Calu3 (cell line): Measurements from ENCODE around the gene ARHGAP31. TPM values are rescaled to one million over a fixed set of nuclear protein-coding genes. Genes with fewer than 3 reads are reported as not detected.

ENCODE experiments used
- BruUV-seq: library from RNA; stranded (reverse); fragments of 400-500 nt; replicated peaks from 2 replicates; lab custom pipeline; 2021; lab: Mats Ljungman, UMichigan
- CTCF ChIA-PET: fragments of 300-600 bp; sonication (Branson Sonifier 250); formaldehyde crosslinking; loops from one replicate; lab custom pipeline; 2022; ENCODE audit warnings: antibody characterized with exemption; lab: Charles Lee
- DNase-seq: peaks from one replicate; pipeline ENCODE4 v3.0.0; 2022
- H3K27ac Mint-ChIP-seq: one replicate; pipeline ENCODE4 v1.8.0; 2022; ENCODE audit warnings: mixed read lengths; ENCODE audit not compliant: unreplicated experiment
- H3K27me3 Mint-ChIP-seq: one replicate; pipeline ENCODE4 v1.8.0; 2022; ENCODE audit warnings: mixed read lengths; ENCODE audit not compliant: unreplicated experiment
- H3K36me3 Mint-ChIP-seq: one replicate; pipeline ENCODE4 v1.8.0; 2022; ENCODE audit warnings: mild to moderate bottlenecking, moderate library complexity, mixed read lengths; ENCODE audit not compliant: insufficient read depth, unreplicated experiment
- H3K4me1 Mint-ChIP-seq: one replicate; pipeline ENCODE4 v1.8.0; 2022; ENCODE audit warnings: mild to moderate bottlenecking, low read depth, mixed read lengths; ENCODE audit not compliant: unreplicated experiment
- H3K4me3 Mint-ChIP-seq: one replicate; pipeline ENCODE4 v1.8.0; 2022; ENCODE audit warnings: mild to moderate bottlenecking, low read depth, moderate library complexity, mixed read lengths; ENCODE audit not compliant: unreplicated experiment
- H3K9me3 Mint-ChIP-seq: one replicate; pipeline ENCODE4 v1.8.0; 2022; ENCODE audit warnings: low read depth, mixed read lengths; ENCODE audit not compliant: unreplicated experiment
- CTCF ChIP-seq: fragments of 200-600 bp; IDR thresholded peaks from one replicate; pipeline ENCODE4 v1.8.0; 2022; ENCODE audit warnings: antibody characterized with exemption; ENCODE audit not compliant: unreplicated experiment
- intact Hi-C: fragments of 100-400 bp; cut with micrococcal nuclease; formaldehyde crosslinking; loops from one replicate; pipeline ENCODE4 v1.10.0; 2022; ENCODE audit not compliant: unreplicated experiment
- total RNA-seq: library from RNA; stranded (reverse); gene quantifications from 2 replicates; pipeline ENCODE4 v1.2.3, GENCODE V29; 2022

ARHGAP31 gene
- total RNA-seq, 1 experiment from 2014 or later = 0.52 TPM

DNA sequence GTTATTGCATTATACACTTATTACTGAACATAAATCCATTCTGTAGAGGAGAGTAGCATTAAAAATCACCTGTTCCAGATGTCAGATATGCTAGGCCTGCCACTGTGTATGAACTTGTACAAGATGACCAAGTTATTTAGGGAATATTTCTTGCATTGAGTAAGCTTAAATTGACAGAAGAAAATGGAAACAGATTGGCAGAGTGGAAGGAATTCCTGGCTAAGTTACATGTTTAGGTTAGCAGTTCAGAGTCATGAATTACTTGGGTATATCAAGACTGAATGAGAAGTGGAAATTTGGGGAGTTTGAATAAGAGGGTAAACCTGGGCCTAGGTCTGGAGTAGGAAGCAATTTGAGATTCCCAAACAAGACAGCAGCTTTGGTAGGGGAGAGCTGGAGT, 44.6 kb downstream of the ARHGAP31 start:
- no peak for TF ChIP-seq CTCF
- CTCF ChIA-PET = interaction anchor here (0.5 kb wide), 1 partner anchor 34 kb away, joined by 6 read pairs; no protein-coding TSS in a partner anchor
- no peaks in the 10 kb centered on the region for H3K27me3 Mint-ChIP-seq
- no peak overlapping the region for H3K4me3 Mint-ChIP-seq
- intact Hi-C loops = no loop called here
- no peak for DNase-seq
- H3K4me1 Mint-ChIP-seq = no peaks in the 10 kb centered on the region
- H3K27ac Mint-ChIP-seq = no peak overlapping the region
- no peaks in the 10 kb centered on the region for H3K36me3 Mint-ChIP-seq
- BruUV-seq = no TSS peak
- H3K9me3 Mint-ChIP-seq = no peaks in the 10 kb centered on the region

DNA sequence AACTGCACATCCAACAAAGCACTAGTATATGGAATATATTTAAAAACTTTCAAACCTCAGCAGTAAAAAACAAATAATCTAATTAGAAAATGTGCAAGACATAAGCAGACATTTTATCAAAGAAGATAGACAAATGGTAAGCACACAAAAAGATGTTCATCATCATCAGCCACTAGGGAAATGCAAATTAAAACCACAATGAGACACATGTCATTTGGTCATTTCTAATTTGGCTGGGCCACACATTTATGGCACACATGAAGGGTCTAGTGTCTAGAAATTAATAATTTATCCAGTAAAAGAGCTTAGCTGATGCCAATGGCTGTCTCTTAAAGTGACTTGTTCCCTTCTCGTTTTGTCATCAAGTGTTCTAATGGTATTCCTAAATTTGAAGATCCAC, 45.8 kb downstream of the ARHGAP31 start:
- intact Hi-C loops = no loop called here
- TF ChIP-seq CTCF = no peak
- Mint-ChIP-seq H3K27me3 (no peaks in the 10 kb centered on the region), H3K36me3 (no peaks in the 10 kb centered on the region), H3K27ac (no peak overlapping the region), H3K4me3 (no peak overlapping the region), H3K9me3 (no peaks in the 10 kb centered on the region), H3K4me1 (no peaks in the 10 kb centered on the region)
- no TSS peak for BruUV-seq
- no peak for DNase-seq
- CTCF ChIA-PET = no interaction called here

- Mint-ChIP-seq H3K27me3 (peaks cover 3% of the 10 kb centered on the region), H3K4me1 (no peaks in the 10 kb centered on the region), H3K27ac (no peak overlapping the region), H3K36me3 (no peaks in the 10 kb centered on the region), H3K4me3 (no peak overlapping the region), H3K9me3 (no peaks in the 10 kb centered on the region)
- no TSS peak for BruUV-seq
- CTCF ChIA-PET = interaction anchor here (0.5 kb wide), 1 partner anchor 14 kb away, joined by 9 read pairs; no protein-coding TSS in a partner anchor
- intact Hi-C loops = no loop called here
- no peak for TF ChIP-seq CTCF
- no peak for DNase-seq
Measured at GRCh38 chr3:119340446-119340845, 46.3 kb downstream of the ARHGAP31 start.

DNA sequence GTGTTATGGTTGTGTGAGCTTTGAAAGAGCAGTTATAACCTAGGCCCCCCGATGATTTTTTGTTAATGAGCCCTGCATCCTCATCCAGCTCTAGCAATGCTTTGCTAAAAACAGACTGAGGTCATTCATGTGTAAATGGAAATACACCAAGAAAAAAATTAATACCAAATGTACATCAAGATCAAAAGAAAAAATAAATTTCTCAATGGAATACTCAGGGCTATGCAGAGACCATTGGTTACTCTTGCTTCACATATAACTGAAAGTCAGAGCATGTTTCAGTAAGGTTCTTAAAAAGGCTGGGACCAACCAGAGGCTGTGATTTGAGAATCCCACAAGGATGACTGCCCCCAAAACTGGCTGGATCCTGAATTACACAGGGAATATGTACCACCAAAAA, 48.0 kb downstream of the ARHGAP31 start:
- intact Hi-C loops = no loop called here
- no peaks in the 10 kb centered on the region for H3K9me3 Mint-ChIP-seq
- no peaks in the 10 kb centered on the region for H3K4me1 Mint-ChIP-seq
- DNase-seq = no peak
- peaks cover 20% of the 10 kb centered on the region for H3K27me3 Mint-ChIP-seq
- CTCF ChIA-PET = no interaction called here
- no peak overlapping the region for H3K27ac Mint-ChIP-seq
- H3K4me3 Mint-ChIP-seq = no peak overlapping the region
- TF ChIP-seq CTCF = no peak
- BruUV-seq = no TSS peak
- no peaks in the 10 kb centered on the region for H3K36me3 Mint-ChIP-seq
